RWPE2 (cell line): ENCODE data around the gene GAP43.

Experiments
- ATAC-seq: fragments of 200-7000 bp; cut with Tn5 transposase; 3 replicates; pipeline ENCODE4 v1.9.1; 2021; ENCODE audit warnings: low read depth
- DNase-seq: peaks from one replicate; pipeline ENCODE4 v3.0.0-alpha.2; 2020; ENCODE audit warnings: low spot score
- H3K27ac ChIP-seq: fragments of 450-650 bp; 2 replicates; pipeline ENCODE4 v1.5.1; 2017; ENCODE audit warnings: mild to moderate bottlenecking; ENCODE audit not compliant: poor library complexity, severe bottlenecking
- H3K27me3 ChIP-seq: fragments of 250-450 bp; sonication (Bioruptor Pico); 2 replicates; pipeline ENCODE4 v1.5.1; 2021; ENCODE audit warnings: mild to moderate bottlenecking, moderate library complexity; ENCODE audit not compliant: insufficient read depth, poor library complexity, severe bottlenecking
- H3K36me3 ChIP-seq: fragments of 250-450 bp; sonication (Bioruptor Pico); 2 replicates; pipeline ENCODE4 v1.5.1; 2020; ENCODE audit warnings: low read depth, mild to moderate bottlenecking, moderate library complexity
- H3K4me1 ChIP-seq: fragments of 250-450 bp; sonication (Bioruptor Pico); 2 replicates; pipeline ENCODE4 v1.5.1; 2021; ENCODE audit warnings: mild to moderate bottlenecking, moderate library complexity; ENCODE audit not compliant: insufficient read depth, poor library complexity, severe bottlenecking
- H3K4me3 ChIP-seq: fragments of 250-450 bp; sonication (Bioruptor Pico); 2 replicates; pipeline ENCODE4 v1.5.1; 2021; ENCODE audit warnings: mild to moderate bottlenecking, moderate library complexity; ENCODE audit not compliant: severe bottlenecking
- H3K9me3 ChIP-seq: fragments of 250-450 bp; sonication (Bioruptor Pico); 2 replicates; pipeline ENCODE4 v1.5.1; 2021; ENCODE audit warnings: mild to moderate bottlenecking, moderate library complexity; ENCODE audit not compliant: severe bottlenecking
- TF ChIP-seq, protein P1 (sequence below): fragments of 450-650 bp; IDR thresholded peaks from one replicate; pipeline ENCODE4 v1.5.1; 2017; ENCODE audit warnings: mild to moderate bottlenecking, moderate library complexity; ENCODE audit not compliant: poor library complexity, severe bottlenecking

GAP43 gene

DNA sequence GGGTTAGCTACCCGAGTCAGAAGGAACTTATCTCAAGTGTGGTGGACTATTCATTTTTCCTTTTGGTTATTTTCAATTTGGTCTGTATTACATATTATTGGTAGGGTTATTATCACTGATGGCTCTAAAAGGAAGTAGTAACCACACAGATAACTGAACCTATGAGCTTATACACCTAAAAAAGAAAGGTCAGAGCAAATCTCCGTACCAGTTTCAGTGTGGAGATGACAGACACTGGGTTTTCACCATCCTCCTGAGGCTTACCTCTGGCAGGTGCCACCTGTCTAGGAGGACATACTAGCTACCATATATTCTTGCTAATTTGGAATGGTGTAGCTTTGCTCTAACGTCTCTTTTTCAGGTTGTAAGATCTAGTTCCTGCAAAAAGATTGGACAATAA, 10.2 kb downstream of the GAP43 start:
- no peak overlapping the region for H3K4me3 ChIP-seq
- ATAC-seq (no peak), DNase-seq (no peak)
- no peaks in the 10 kb centered on the region for H3K9me3 ChIP-seq
- H3K27ac ChIP-seq = no peak overlapping the region
- no peaks in the 10 kb centered on the region for H3K4me1 ChIP-seq
- no peaks in the 10 kb centered on the region for H3K27me3 ChIP-seq
- TF ChIP-seq, protein P1, sequence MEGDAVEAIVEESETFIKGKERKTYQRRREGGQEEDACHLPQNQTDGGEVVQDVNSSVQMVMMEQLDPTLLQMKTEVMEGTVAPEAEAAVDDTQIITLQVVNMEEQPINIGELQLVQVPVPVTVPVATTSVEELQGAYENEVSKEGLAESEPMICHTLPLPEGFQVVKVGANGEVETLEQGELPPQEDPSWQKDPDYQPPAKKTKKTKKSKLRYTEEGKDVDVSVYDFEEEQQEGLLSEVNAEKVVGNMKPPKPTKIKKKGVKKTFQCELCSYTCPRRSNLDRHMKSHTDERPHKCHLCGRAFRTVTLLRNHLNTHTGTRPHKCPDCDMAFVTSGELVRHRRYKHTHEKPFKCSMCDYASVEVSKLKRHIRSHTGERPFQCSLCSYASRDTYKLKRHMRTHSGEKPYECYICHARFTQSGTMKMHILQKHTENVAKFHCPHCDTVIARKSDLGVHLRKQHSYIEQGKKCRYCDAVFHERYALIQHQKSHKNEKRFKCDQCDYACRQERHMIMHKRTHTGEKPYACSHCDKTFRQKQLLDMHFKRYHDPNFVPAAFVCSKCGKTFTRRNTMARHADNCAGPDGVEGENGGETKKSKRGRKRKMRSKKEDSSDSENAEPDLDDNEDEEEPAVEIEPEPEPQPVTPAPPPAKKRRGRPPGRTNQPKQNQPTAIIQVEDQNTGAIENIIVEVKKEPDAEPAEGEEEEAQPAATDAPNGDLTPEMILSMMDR = no peak
- H3K36me3 ChIP-seq = no peaks in the 10 kb centered on the region

DNA sequence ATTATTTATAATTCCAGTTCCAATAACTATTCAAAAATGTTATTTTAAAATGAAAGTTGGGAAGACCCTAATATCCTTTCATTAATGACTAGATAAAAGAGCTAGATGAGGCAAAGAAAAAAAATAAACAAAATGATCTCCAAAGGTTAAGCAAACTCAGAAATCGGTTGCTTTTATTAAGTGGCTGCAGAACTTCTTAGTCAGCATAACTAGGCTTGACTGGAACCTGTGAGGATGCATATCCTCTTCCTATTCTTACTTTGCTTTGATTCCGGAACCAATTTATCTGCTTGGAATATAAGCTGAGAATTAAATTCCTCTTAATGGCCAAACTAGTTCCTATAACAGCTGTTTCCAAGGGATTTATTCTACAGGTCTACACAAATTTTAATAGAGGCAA, 10.7 kb downstream of the GAP43 start:
- H3K27ac ChIP-seq = no peak overlapping the region

DNA sequence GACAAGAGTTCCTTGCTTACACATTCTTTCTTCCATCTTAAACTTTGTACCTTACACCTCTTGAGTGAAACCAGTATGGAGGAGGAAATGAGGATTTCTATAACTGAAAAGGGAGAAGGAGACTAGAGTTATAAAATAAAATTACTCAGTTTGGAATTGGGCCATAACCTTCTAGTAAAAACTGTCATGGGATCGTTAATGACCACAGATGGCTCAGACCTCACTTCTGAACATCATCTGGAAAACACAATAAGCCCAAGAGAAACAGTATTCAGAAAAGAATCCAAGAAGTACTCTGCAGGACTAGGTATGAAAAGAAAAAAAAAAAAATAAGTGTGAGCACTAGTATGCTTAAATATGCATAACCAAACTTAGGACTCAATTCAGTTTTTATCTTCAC, 12.1 kb downstream of the GAP43 start:
- Histone ChIP-seq H3K4me1 (no peaks in the 10 kb centered on the region), H3K27ac (no peak overlapping the region), H3K27me3 (no peaks in the 10 kb centered on the region), H3K4me3 (no peak overlapping the region), H3K9me3 (no peaks in the 10 kb centered on the region), H3K36me3 (no peaks in the 10 kb centered on the region)
- DNase-seq (no peak), ATAC-seq (no peak)
- TF ChIP-seq, protein P1 = no peak

More for the DNA sequence above, 10.7 kb downstream of the GAP43 start:
- no peak for DNase-seq
- TF ChIP-seq, protein P1 = no peak
- Histone ChIP-seq H3K4me3 (no peak overlapping the region), H3K36me3 (no peaks in the 10 kb centered on the region), H3K4me1 (no peaks in the 10 kb centered on the region), H3K27me3 (no peaks in the 10 kb centered on the region), H3K9me3 (no peaks in the 10 kb centered on the region)
- ATAC-seq = no peak

DNA sequence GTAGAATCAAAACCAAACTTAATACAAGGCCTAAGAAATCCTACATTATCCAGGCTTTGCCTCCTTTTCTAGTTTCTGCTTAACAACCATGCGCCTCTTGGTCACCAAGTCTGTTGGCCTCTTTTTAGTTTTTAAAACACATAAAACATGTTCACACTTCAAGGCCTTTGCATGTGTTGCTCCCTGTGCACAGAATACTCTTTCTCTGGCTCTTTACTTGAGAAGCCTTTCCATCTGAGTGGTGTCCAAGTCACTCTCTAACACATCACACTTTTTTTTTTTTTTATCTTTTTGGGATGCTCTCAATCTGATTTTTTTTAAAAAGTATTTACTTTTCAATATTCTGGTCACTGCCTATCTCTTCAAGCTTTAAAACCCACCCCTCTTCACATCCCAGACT, 14.9 kb downstream of the GAP43 start:
- Histone ChIP-seq H3K4me3 (no peak overlapping the region), H3K9me3 (no peaks in the 10 kb centered on the region), H3K4me1 (no peaks in the 10 kb centered on the region), H3K27me3 (no peaks in the 10 kb centered on the region), H3K27ac (no peak overlapping the region), H3K36me3 (no peaks in the 10 kb centered on the region)
- TF ChIP-seq, protein P1 = no peak
- ATAC-seq (no peak), DNase-seq (no peak)

DNA sequence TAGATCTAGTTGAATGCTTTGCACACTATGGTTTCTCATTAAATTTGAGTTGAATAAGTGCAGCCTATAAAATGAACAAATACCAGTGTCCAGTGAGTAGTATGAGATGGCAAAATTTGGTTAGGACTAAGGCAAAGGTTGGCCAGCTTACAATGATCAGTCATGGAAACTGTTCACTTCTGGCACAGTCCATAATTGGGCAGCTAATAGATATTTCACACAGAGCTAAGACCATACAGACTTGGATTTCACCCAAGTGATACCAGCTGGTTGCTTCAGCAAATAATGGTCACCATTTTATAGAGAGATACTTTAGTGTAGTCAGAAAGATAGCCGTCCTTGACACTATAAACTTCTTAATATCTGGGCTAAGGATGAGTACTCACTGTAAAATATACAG, 15.7 kb downstream of the GAP43 start:
- Histone ChIP-seq H3K4me1 (no peaks in the 10 kb centered on the region), H3K9me3 (no peaks in the 10 kb centered on the region), H3K27ac (no peak overlapping the region), H3K4me3 (no peak overlapping the region), H3K27me3 (no peaks in the 10 kb centered on the region), H3K36me3 (no peaks in the 10 kb centered on the region)
- DNase-seq (no peak), ATAC-seq (no peak)
- TF ChIP-seq, protein P1 = no peak
